GM18508 (cell line): ENCODE results near the gene C5orf63.
"Not testable (repeated sequence)": the region's sequence is repeated elsewhere in the genome, so short reads cannot be mapped to it uniquely, and the experiment has no call there.

Experiments used
- ATAC-seq: cut with Tn5 transposase; IDR thresholded peaks from one replicate; pipeline ENCODE4 v1.9.1; 2021; ENCODE audit warnings: moderate number of reproducible peaks; ENCODE audit not compliant: insufficient read depth, unreplicated experiment

Gene C5orf63

DNA sequence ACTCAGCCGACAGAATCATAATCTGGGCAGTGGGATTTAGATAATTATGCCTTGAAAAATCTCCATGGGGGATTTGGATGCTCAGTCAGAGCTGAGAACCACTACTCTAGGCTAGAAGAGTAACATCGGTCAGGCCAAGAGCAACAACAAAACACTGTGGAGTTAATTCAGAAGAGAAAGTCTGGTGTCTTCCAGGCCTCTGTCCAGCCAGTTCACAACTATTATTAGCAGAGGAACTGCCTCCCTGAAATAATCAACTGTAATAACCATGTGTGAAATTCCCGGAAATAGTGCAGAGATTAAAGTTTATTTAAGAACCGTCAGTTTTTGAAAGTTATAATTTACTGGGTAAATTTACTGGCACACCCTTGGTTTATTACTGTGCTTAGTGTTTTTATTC is 34.8 kb downstream of the C5orf63 start:
- ATAC-seq = no peak

DNA sequence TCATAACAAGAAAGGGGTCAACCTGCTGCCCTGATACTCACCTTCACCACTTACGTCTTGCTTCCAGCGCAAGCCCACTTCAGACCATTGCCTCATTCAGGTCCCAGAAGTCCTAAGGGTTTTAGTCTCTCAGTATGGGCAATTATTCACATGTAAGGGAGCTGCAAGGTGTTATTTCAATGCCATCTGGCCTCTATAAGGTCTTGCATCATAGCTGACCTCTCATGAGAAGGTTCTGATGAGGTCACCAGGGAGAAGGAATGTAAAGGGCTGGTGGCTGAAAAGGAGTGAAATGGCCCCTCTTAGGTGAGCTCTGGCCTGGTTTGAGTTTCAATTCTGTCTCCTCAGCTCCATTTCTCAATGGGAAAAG is 41.5 kb downstream of the C5orf63 start:
- no peak for ATAC-seq

DNA sequence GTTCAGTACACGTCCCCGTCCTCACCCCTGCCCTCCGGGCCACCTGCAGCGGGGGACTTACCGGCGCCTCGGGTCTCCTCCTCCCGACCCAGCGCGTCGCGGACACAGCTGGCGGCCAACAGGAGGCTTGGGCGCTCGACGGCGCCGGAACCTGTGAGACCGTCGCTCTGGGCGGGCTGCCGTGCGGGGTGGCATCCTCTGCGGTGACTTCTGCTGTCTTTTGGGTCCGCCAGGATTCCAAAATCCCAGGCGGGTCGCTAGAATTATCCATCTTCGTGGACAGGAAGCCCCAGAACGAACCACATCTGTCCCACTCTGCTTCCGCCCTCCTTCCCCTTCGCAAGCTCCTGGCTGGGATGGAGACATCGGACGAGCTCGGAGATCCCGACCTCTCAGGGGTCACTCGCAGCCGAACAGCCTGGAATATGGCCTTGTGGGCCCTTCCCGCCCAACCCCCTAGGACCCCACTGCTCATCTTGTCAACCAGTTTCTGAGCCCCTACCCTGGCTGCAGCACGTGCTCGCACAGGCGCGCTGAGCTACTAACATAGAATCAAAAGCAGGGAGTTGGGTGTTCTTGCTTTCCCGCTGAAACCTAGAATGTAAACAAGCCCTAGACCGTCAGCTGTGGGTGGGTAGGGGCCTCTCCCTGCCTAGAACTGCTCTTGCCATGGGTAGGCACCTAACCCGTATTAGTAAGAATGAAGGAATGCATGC is 42.0 kb downstream of the C5orf63 start:
- peak; percentile 1 for ATAC-seq

DNA sequence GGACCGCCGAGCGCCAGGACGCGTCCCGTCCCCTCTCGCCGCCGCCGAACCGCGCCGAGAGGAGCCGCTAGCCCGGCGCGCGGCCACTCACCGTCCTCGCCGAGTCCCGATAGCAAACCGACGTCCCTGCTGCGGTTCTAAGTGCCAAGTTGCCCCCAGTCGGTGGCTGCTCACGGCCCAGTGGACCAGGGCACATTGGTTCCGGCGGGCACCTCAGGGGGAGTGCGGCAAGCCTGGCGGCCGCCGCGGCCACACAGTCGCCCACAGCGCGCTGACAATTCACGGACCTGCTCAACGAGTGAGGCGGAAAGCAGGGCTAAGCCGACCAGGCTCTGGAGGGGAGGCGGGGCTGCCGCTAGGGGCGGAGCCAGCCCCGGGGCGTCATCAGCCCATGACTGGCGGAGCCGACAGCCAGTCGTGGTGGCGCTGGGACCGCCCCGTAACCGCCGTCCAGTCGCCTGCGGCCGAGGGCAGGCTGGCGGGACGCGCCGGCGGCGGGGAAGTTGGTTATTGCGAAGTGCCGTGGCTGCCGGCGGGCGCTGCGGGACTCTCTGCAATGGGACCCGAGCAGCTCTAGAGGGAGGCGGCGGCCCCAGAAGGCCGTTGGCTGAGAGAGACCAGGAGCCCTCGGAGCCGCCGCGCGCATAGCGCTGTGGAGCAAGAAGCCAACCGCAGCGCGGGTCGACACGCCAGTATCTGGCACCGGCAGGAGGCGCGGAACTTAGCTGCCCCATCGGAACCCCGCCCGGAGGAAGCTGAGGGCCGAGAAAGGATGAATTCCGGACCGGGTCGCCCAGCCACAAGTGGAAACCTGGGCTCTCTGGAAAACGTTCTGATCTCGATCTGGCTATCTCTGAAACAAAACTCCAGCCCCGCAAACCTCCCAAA is 42.8 kb downstream of the C5orf63 start, which contains the start of gene MARCHF3:
MARCHF3 (minus strand) TSS at position 300 of the 888 bp plus-strand sequence. CDS start 112,387 bp downstream, outside the sequence.
- peak; percentile 80 for ATAC-seq

DNA sequence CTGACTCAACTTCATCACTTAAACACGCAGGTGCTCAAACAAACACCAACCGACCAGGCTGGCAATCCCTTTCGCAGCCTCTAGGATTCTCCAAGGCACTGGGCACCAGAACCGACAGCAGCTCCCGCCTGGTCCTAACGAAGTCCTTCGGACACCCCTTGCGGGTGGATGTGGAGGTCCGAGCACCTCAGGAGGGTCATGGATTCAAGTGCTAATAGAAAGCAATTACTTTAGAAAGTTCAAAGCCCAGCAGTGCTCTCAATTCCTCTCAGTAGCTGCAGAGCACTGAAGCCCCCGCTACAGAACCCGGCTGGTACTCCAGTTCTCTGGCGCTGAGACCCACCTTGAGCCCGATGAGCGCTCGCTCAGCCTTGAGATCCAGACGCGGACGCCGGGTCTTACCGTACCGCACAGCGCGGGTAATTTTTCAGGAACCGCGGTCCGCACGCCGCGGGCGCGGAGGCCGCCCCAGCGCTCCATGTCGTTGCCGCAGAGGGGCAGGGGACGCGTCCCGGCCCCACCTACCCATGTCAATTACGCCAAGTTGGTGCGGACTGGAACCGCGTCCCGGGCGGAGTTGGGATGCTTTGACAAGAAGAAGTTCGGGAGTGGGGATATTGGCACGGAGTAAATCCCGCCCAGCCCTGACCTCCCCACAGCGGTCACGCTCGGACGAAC is 43.6 kb downstream of the C5orf63 start:
- ATAC-seq = no peak

DNA sequence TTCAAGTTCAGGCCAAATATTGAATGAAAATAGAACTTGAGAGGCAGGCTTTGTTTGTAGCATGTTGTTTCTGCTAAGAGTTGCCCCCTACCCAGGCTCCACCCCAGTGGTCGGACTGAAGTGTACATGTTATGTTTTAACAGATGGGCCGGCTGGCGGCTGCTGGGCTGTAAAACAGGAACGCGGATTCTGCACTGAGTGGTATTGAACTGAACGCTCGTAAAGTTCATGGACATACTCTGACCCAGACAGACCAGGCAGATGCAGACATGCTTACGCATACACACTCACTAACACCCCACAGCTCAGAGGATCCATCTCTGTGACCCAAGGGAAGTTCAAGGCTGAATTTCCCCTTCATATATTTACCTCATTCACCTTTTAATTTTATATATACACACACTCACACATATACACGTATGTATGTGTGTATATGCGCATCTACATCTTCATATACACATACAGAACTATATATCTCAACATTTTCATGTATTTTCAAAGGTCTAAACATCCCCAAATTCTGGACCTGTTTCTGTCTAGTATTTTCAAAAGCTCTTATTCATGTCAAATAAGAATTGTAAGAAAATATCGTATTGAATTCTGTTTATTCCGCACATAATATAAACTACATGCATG is 44.4 kb downstream of the C5orf63 start:
- ATAC-seq = no peak

DNA sequence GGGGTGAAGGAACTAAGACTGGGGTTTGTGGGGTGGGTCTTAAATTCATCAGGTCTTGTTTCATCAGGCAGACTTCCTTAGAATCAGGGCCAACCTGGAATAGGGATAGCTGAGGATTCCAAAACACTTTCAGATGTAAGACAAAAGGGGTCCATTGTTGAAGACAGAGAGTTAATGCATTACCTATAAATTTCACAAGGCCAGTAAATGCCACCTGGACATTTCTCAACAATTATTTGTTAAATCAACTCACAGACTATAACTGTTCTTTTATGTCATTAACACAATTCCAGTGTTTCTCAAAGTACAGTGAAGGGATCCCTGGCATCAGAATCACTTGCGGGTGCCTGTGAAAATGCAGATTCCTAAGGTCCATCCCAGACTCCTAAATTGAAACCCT is 45.8 kb downstream of the C5orf63 start:
- ATAC-seq = no peak

DNA sequence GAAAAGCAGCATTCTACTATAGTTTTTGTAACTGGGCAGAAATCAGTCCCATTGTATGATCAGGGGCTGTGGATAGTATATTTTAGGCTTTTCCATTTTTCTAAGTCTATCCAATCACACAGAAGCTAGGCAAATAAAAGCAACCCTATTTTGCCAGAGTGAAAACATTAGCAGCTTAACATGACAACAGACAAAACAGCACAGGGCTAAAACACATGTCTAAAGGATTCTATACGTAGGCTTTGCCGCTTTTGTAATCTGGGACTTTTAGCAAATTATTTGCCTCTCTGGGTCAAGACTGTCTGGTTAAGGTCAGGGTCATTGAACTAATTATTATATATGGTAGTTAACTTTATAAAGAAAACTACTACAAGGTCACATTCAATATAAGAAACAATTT is 47.1 kb downstream of the C5orf63 start:
- no peak for ATAC-seq

DNA sequence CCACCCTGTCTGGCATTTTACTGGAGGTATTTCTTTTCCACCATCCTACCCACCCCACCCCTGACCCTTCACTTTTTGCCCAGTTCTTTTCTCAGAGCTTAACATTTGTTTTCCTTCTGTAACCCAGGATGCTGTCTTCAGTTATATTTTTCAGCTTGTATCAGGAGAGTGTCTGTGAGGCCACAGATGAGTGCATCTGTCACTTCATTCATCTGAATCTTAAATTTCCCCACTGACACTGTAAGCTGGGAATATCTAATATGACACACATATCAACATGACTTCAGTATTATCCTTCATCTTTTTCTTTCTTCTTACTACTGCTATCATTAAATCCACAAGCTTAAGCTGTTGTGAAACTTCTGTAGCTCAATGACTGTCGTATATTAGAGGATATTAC is 47.8 kb downstream of the C5orf63 start:
- no peak for ATAC-seq

DNA sequence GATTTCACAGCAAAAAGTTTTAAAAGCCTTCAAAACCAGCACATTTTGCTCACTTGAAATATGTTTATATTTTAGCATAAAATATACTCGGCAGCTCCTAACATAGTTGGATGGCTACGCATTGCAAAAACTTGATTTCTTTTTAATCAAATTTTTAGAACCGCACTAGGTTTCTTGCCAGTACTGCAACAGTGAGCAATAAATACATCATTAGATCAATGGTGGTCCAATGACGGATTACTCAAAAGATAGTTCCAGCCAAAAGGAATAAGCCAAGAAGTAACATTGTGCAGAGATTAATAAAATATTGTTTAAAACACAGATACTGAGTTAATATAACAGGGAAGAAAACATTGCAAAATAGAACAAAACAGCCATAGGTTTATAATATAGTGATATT is 48.5 kb downstream of the C5orf63 start:
- ATAC-seq = no peak

DNA sequence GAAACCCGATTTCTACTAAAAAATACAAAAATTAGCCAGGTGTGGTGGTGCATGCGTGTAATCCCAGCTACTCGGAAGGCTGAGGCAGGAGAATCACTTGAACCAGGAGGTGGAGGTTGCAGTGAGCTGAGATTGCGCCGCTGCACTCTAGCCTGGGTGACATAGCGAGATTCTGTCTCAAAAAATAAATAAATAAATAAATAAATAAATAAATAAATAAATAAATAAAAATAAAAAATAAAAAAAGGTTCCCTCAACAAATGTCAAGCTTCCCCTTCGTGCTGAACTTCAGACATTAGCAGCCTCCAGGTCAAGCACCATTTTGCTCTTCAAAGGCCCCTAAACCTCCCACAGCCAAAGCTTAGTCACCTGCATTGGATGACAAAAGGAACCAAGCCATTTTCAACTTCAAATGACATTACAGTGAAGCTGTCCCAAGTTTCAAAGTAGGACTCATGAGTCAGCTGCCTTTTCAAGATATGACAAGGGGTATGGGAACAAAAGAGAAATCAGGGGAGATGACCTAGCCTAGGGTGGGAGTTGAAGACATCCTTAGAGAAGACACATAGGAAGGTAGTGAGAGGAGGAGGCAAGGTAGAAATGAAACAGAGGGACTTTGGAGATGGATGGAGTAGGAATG is 49.6 kb downstream of the C5orf63 start:
- not testable (repeated sequence) for ATAC-seq

DNA sequence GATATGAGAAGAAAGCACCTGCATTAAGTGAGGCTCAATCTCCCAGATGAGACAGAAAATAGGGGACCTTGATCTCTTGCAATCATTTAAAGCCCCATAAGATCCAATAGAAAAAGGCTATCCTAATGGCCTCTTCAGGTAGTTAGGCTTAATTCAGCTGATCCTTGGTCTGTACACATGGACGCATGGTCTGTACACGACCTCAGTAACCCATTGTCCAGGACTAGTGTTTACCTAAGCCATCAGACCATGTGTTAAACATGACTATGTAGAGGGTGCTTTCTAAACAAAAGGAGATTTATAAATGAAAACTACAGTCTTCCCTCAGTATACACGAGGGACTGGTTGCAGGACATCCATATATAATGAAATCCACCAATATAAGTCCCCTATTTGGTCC is 50.5 kb downstream of the C5orf63 start:
- ATAC-seq = no peak

DNA sequence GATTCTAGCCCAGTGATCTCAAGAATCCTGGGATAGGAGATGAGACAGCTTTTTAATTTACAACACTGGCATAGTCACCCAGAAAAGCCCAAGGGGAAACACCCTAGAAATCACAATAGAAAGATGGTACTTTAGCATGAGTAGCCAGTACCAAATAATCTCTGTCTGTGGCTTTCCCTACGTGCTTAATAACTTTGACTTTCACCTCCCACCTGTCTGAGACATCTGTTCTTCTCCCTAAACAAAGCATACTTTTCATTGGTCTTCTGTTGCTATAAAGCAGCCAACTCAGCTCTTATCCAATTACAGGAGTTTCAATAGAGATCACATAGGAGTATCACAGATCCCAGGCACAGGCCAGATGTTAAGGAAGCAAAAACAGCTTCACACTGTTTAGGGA is 53.4 kb downstream of the C5orf63 start:
- peak; percentile 51 for ATAC-seq

DNA sequence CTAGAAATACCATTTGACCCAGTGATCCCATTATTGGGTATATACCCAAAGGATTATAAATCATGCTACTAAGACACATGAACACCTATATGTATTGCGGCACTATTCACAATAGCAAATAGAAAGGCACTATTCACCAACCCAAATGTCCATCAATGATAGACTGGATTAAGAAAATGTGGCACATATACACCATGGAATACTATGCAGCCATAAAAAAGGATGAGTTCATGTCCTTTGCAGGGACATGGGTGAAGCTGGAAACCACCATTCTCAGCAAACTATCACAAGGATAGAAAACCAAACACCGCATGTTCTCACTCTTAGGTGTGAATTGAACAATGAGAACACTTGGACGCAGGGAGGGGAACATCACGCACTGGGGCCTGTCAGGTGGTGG is 56.6 kb downstream of the C5orf63 start:
- not testable (repeated sequence) for ATAC-seq

DNA sequence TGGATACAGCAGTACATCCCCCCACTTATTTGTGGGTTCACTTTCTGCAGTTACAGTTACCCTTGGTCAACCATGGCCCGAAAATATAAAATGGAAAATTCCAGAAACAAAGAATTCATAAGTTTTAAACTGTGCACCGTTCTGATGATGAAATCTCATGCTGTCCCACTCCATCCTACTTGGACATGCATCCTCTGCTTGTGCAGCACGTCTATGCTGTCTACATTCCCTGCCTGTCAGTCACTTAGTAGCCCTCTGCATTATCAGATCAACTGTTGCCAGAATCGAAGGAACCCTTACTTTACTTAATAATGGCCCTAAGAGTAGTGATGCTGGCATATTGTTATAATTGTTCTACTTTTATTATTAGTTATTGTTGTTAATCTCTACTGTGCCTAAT is 57.6 kb downstream of the C5orf63 start:
- no peak for ATAC-seq

DNA sequence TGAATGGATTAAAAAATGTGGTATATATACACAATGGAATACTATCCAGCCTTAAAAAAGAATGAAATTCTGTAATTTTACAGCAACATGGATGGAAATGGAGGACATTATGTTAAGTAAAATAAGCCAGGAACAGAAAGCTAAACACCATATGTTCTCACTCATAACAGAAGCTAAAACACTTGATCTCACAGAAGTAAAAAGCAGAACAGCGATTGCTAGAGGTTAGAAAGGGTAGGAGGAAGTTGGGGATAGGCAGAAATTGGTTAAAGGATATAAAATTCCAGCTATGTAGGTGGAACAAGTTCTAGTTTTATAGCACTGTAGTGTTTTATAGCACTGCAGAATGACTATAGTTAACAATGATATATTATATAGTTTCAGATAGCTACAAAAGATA is 58.7 kb downstream of the C5orf63 start:
- no peak for ATAC-seq

DNA sequence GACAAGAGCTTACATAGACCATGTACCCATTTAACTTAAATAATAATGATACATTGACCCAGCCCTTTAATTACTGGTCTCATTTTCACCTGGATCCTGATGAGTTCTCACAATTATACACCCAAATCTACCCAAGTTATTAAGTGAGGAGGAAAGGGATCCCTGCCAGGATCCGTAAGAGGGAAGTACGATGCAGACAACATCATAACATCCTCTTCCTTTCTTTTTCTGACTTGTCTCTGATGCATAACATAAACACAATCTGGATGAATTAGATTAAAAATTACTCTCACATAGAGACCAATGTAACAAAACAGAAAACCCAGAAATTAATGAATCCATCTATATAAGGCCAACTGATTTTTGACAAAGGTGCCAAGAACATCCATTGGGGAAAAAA is 59.9 kb downstream of the C5orf63 start:
- no peak for ATAC-seq

DNA sequence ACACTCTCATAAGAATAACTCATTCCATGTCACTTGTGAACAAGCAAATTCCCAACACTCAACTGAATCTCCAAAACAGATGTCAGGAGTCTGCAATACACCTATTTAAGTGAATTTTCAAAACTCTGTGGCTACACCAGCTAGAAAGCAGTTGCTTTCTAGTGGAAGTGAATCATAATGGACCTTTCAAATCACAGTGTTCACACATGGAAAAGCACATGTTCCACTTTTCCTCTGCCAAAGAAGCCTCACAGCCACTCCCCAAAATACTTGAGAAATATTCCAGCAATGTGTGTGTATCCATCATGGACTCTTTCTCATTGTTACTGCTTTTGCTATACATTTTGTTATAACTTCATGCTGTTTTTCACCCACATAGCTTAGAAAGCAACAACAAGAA is 60.4 kb downstream of the C5orf63 start:
- no peak for ATAC-seq

DNA sequence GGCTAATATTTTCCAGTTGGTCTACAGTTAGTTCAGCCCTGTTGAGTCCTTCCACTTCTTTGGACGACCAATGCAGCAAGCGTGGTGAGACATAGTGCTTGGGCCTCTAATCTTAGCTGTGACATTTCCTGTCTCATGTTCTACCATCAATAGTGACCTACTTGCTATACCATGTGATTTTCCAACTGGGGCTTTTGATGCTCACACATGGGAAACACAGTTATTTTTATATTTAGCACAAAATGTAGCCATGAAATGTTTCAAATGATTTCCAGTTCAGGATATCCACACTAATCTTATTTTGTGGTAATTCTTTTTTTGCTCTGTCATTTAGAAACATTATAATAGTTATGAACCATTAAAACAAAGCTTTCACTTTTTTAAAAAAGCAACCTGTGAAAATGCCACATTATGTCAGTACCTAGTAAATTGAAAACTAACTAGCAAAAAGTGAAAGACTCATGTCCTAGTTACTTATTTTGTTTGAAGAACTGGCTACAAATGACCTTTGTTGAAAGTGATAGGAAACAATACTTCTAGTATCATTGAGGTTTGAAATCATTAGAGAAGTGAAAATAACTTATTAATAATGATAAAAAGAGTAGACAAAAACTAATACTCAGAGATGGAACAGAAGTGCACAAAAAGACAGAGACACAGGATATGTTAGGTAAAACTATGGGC is 61.2 kb downstream of the C5orf63 start:
- peak; percentile 63 for ATAC-seq

DNA sequence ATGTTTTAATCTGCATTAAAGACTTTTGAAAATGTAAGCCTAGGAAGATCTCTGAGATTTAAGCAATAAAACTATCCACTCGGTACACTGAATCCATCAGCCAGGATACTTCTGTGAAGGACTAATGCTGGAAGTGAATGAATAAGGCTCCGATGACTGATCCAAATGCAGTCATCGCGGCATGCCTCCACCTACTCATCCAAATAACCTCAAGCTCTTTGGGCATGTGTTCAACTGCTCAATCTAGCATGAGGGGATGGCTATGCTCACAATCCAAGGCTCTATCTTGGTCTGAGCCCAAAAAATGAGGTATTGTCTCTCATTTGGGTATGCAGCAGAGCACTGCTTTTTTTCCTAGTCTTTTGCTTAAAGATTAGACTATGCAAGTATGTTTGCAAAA is 62.1 kb downstream of the C5orf63 start:
- no peak for ATAC-seq
